Fibroblast of skin of left biceps (primary cell): Measurements from ENCODE around the gene DDC.

ENCODE experiments used
- DNase-seq, 2 experiments: peaks; one replicate each; pipeline ENCODE4 v3.0.0-alpha.2; 2013; ENCODE audit warnings: low read depth in 2 of 2

Gene DDC

GRCh38 chr7:50456371-50457123, 108.7 kb downstream of the DDC start:
- no peak for DNase-seq

- no peak for DNase-seq
Observed at GRCh38 chr7:50455658-50456057, 109.5 kb downstream of the DDC start.

- DNase-seq: no peak
Observed at GRCh38 chr7:50454968-50455367, 110.2 kb downstream of the DDC start.

- no peak for DNase-seq
Observed at GRCh38 chr7:50450590-50451032, 114.6 kb downstream of the DDC start.

GRCh38 chr7:50449881-50450589, 115.2 kb downstream of the DDC start, which contains the start of gene FIGNL1:
TSS of gene FIGNL1 (minus strand) at chr7:50450350. CDS start at chr7:50447287, 3,063 bp downstream.
- peak in 1 of 2 experiments; percentile 44 for DNase-seq

- no peak for DNase-seq
Observed at GRCh38 chr7:50449501-50449880, 115.7 kb downstream of the DDC start.

GRCh38 chr7:50448823-50449222, 116.4 kb downstream of the DDC start:
- DNase-seq: no peak

GRCh38 chr7:50446542-50446960, 118.7 kb downstream of the DDC start:
- peak in 1 of 2 experiments; percentile 15 for DNase-seq

- DNase-seq: peak in 1 of 2 experiments; percentile 23
Observed at GRCh38 chr7:50436133-50436806, 128.9 kb downstream of the DDC start.

- DNase-seq: peak in 1 of 2 experiments; percentile 17
Observed at GRCh38 chr7:50431722-50432305, 133.4 kb downstream of the DDC start.

GRCh38 chr7:50431316-50431715, 133.9 kb downstream of the DDC start:
- no peak for DNase-seq

GRCh38 chr7:50428911-50429310, 136.3 kb downstream of the DDC start:
- DNase-seq: no peak

- no peak for DNase-seq
Observed at GRCh38 chr7:50427518-50427917, 137.7 kb downstream of the DDC start.

- DNase-seq: no peak
Observed at GRCh38 chr7:50426280-50427045, 138.7 kb downstream of the DDC start.

- DNase-seq: no peak
Observed at GRCh38 chr7:50425318-50425717, 139.9 kb downstream of the DDC start.

GRCh38 chr7:50423860-50424259, 141.3 kb downstream of the DDC start:
- no peak for DNase-seq

- no peak for DNase-seq
Observed at GRCh38 chr7:50422858-50423257, 142.3 kb downstream of the DDC start.

GRCh38 chr7:50421043-50421442, 144.2 kb downstream of the DDC start:
- no peak for DNase-seq

- DNase-seq: no peak
Observed at GRCh38 chr7:50418526-50419290, 146.5 kb downstream of the DDC start.

GRCh38 chr7:50418086-50418515, 147.1 kb downstream of the DDC start:
- DNase-seq: peak in 1 of 2 experiments; percentile 25
